Activated B cell treated with CpG ODN at 0.5 μM for 24 hours (primary cell): ENCODE measurements around the gene AGTPBP1. TPM values are rescaled to one million over a fixed set of nuclear protein-coding genes. Genes with fewer than 3 reads are reported as not detected.
A peak's percentile ranks its signal among the peaks of the same experiment; 100 is the strongest.

ENCODE experiments used
- ATAC-seq: fragments of 200-7000 bp; cut with Tn5 transposase; one replicate; pipeline ENCODE4 v1.10.0; 2021; ENCODE audit warnings: low read depth, mild to moderate bottlenecking, moderate library complexity
- CTCF ChIA-PET: fragments of 350-600 bp; sonication (Branson Sonifier 250); formaldehyde crosslinking; loops from one replicate; lab custom pipeline; 2021; ENCODE audit warnings: antibody characterized with exemption; lab: Charles Lee
- POLR2A ChIA-PET: fragments of 350-600 bp; sonication (Branson Sonifier 250); formaldehyde crosslinking; loops from one replicate; lab custom pipeline; 2021; ENCODE audit warnings: antibody characterized with exemption; lab: Charles Lee
- DNase-seq: peaks from one replicate; pipeline ENCODE4 v3.0.0; 2022
- H3K27ac Mint-ChIP-seq: one replicate; pipeline ENCODE4 v1.8.0; 2020; ENCODE audit warnings: mixed read lengths
- H3K27me3 Mint-ChIP-seq: one replicate; pipeline ENCODE4 v1.8.0; 2021; ENCODE audit warnings: mixed read lengths
- H3K36me3 Mint-ChIP-seq: one replicate; pipeline ENCODE4 v1.8.0; 2021; ENCODE audit warnings: low read depth, mixed read lengths
- H3K4me1 Mint-ChIP-seq: one replicate; pipeline ENCODE4 v1.8.0; 2021; ENCODE audit warnings: mixed read lengths
- H3K4me3 Mint-ChIP-seq: one replicate; pipeline ENCODE4 v1.8.0; 2020; ENCODE audit warnings: mild to moderate bottlenecking, mixed read lengths
- H3K9me3 Mint-ChIP-seq: one replicate; pipeline ENCODE4 v1.8.0; 2020; ENCODE audit warnings: mixed read lengths
- intact Hi-C: fragments of 100-400 bp; cut with micrococcal nuclease; formaldehyde crosslinking; loops from one replicate; pipeline ENCODE4 v1.15.1; 2024
- total RNA-seq: library from RNA; stranded (reverse); gene quantifications from 2 replicates; pipeline ENCODE4 v1.2.3, GENCODE V29; 2022
- TF ChIP-seq, protein P1 (sequence below): fragments of 200-600 bp; IDR thresholded peaks from one replicate; pipeline ENCODE4 v1.8.0; 2022; ENCODE audit warnings: antibody characterized with exemption, mild to moderate bottlenecking

Gene AGTPBP1
- total RNA-seq, 1 donor from 2014 or later: 26.7 TPM

DNA sequence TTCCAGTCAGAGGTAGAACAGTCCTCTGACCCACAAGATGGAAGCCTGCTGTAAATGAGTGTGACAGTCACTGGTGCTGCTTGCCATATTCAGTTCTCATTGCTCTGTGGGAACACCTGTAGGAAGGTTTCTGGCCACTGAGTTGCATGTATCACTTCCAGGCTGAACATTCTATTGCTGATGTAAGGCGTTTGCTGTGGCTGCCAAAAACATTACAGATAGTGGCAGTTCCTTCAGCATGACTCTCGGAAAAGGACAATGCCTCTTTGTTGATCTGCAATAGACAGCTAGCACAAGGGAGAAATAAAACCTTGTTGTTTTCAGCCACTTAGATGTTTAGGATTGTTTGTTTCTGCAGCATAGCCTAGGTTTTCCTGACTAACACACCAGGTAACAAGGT, 217.2 kb downstream of the AGTPBP1 start:
- Mint-ChIP-seq H3K36me3 (no peaks in the 10 kb centered on the region), H3K27me3 (peaks cover 36% of the 10 kb centered on the region), H3K4me3 (no peak overlapping the region), H3K27ac (no peak overlapping the region), H3K9me3 (no peaks in the 10 kb centered on the region), H3K4me1 (peaks cover 12% of the 10 kb centered on the region)
- ATAC-seq: no peak
- POLR2A ChIA-PET: no interaction called here
- intact Hi-C loops: no loop called here
- CTCF ChIA-PET: no interaction called here
- no peak for DNase-seq
- TF ChIP-seq, protein P1, sequence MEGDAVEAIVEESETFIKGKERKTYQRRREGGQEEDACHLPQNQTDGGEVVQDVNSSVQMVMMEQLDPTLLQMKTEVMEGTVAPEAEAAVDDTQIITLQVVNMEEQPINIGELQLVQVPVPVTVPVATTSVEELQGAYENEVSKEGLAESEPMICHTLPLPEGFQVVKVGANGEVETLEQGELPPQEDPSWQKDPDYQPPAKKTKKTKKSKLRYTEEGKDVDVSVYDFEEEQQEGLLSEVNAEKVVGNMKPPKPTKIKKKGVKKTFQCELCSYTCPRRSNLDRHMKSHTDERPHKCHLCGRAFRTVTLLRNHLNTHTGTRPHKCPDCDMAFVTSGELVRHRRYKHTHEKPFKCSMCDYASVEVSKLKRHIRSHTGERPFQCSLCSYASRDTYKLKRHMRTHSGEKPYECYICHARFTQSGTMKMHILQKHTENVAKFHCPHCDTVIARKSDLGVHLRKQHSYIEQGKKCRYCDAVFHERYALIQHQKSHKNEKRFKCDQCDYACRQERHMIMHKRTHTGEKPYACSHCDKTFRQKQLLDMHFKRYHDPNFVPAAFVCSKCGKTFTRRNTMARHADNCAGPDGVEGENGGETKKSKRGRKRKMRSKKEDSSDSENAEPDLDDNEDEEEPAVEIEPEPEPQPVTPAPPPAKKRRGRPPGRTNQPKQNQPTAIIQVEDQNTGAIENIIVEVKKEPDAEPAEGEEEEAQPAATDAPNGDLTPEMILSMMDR: no peak

DNA sequence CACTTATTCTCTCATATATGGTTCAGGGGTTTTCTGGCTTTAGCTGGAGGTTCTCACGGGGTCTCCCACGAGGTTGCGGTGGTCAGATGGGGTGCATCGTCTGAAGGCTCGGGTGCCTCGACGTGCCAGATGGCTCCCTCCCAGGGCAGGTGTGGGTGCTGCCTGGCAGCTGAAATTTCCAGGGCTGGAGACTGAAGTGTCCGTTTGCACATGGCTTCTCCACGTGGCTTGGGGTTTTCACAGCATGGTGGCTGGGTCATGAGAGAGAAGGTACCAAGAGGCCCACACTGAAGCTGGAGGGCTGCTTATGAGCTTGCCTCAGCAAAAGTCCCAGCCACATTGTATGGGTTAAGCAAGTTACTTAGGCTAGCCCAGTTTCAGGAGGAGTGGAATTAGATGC, 218.6 kb downstream of the AGTPBP1 start:
- peaks cover 36% of the 10 kb centered on the region for H3K27me3 Mint-ChIP-seq
- ChIA-PET POLR2A (no interaction called here), CTCF (no interaction called here)
- ATAC-seq (no peak), DNase-seq (no peak)
- H3K4me1 Mint-ChIP-seq: peaks cover 12% of the 10 kb centered on the region
- no peak overlapping the region for H3K4me3 Mint-ChIP-seq
- intact Hi-C loops: no loop called here
- H3K27ac Mint-ChIP-seq: no peak overlapping the region
- H3K36me3 Mint-ChIP-seq: no peaks in the 10 kb centered on the region
- TF ChIP-seq, protein P1: no peak
- H3K9me3 Mint-ChIP-seq: no peaks in the 10 kb centered on the region

DNA sequence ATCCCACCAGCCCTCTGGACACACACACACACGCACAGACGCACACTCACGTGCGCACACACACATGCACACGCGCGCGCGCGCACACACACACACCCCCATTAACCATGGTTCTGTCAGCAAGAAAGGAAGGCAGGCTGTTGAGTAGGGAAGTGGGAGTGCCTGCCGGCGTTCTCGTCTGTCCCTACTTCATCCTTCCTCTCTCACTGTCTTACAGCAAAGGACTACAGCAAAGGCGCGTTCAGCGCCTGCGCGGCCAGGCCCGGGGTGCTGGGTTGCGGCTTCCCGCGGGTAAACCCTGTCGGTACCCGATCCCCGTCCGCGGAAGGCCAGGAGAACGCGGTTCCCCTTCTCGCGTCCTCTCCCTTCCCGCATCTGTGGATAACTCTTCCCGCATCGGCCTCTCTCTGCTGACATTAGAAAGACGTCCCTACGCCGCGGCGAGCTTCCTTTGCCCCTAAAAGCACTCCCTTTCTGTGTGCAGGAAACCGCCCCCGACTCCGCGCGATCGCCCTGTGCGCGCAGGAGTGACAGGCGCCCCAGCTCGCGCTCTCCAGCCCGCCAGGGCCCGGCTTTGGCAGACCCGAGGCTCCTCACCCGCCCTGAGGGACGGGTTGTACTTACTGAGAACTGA, 219.2 kb downstream of the AGTPBP1 start:
- no peaks in the 10 kb centered on the region for H3K36me3 Mint-ChIP-seq
- H3K27me3 Mint-ChIP-seq: peaks cover 36% of the 10 kb centered on the region
- POLR2A ChIA-PET: no interaction called here
- DNase-seq (no peak), ATAC-seq (no peak)
- H3K27ac Mint-ChIP-seq: no peak overlapping the region
- intact Hi-C loops: no loop called here
- peaks cover 12% of the 10 kb centered on the region for H3K4me1 Mint-ChIP-seq
- TF ChIP-seq, protein P1: no peak
- CTCF ChIA-PET: no interaction called here
- H3K9me3 Mint-ChIP-seq: no peaks in the 10 kb centered on the region
- H3K4me3 Mint-ChIP-seq: peak overlapping the region; percentile 55

DNA sequence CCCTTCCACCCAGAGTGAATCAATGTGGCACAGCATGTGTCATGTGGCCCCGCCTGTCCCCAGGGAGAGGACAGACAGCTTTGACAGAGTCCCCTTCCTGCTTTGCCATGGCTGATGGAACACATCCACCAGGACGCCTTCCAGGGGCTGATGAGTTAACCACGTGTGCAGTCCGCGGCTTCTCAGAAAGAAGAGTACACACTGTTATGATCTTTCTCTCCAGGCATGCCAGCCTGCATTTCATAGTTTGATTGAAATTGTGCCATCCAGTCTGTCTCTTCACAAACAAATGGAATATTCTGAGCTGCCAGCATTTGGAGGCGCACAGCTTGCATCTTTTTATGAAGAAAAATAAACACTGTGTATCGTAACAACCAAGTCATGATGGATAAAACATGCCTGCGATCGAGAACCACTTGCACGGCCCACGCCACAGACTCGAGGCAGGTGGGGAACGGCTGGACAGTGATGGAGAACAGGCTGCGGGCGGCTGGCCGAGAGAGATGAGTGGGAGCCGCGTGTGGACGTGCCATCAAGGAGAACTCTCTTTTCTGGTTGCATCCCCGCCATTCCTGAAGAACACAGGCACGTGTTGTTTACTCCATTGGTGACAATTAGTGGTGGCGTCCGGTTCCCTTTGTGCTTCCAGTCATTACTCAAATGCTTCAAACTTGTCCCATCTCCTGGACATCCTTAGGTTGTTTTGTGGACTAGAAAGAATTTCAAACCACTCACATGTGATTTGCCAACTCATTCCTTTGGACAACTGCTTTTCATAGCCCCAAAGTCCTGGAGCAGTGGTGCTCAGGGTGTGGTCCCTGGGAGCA, 220.2 kb downstream of the AGTPBP1 start:
- DNase-seq: no peak
- no peak for ATAC-seq
- no peak overlapping the region for H3K4me3 Mint-ChIP-seq
- H3K4me1 Mint-ChIP-seq: peaks cover 12% of the 10 kb centered on the region
- peaks cover 36% of the 10 kb centered on the region for H3K27me3 Mint-ChIP-seq
- no peaks in the 10 kb centered on the region for H3K9me3 Mint-ChIP-seq
- ChIA-PET CTCF (no interaction called here), POLR2A (no interaction called here)
- intact Hi-C loops: no loop called here
- no peak overlapping the region for H3K27ac Mint-ChIP-seq
- no peaks in the 10 kb centered on the region for H3K36me3 Mint-ChIP-seq
- TF ChIP-seq, protein P1: no peak

DNA sequence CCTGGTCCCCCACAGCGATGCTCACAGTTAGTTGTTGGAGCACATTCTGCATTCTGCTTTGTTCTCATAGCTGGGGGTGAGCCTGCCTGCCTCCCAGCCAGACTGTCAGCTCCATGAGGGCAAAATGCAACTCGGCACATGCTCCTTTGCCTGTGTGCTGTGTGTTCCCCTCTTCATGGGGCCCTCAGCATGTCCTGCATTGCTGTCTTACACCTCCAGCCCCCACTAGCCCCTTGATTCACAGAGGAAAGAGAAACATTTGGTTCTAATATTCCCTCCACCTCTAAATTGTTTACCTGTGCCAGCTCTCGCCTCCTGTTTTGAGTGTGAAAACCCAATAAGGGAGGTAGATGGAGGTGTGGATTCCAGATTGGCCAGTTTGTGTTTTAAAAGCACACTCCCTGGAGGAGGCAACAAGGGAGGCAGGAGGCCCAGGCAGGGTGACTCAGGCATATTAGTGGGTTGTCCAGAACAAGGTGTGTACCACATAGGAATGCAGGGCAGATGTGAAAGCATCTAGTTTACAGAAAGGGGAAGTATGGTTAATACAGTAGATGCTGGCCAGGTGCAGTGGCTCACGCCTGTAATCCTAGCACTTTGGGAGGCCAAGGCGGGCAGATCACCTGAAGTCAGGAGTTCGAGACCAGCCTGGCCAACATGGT, 224.6 kb downstream of the AGTPBP1 start:
- H3K9me3 Mint-ChIP-seq: no peaks in the 10 kb centered on the region
- TF ChIP-seq, protein P1: no peak
- H3K27me3 Mint-ChIP-seq: peaks cover 15% of the 10 kb centered on the region
- ATAC-seq: no peak
- ChIA-PET POLR2A (no interaction called here), CTCF (no interaction called here)
- no peak overlapping the region for H3K4me3 Mint-ChIP-seq
- H3K27ac Mint-ChIP-seq: no peak overlapping the region
- intact Hi-C loops: no loop called here
- no peak for DNase-seq
- no peaks in the 10 kb centered on the region for H3K36me3 Mint-ChIP-seq
- peaks cover under 1% of the 10 kb centered on the region for H3K4me1 Mint-ChIP-seq
